Midbrain (tissue), 1 donor: Measurements from ENCODE around the gene NPPB.

Experiments used
- DNase-seq: peaks from one replicate; lab custom pipeline; 2025; lab: John Stamatoyannopoulos, UW

NPPB gene

GRCh38 chr1:11833497-11833896 lies 25.2 kb downstream of the NPPB start:
- DNase-seq, result no peak

DNA sequence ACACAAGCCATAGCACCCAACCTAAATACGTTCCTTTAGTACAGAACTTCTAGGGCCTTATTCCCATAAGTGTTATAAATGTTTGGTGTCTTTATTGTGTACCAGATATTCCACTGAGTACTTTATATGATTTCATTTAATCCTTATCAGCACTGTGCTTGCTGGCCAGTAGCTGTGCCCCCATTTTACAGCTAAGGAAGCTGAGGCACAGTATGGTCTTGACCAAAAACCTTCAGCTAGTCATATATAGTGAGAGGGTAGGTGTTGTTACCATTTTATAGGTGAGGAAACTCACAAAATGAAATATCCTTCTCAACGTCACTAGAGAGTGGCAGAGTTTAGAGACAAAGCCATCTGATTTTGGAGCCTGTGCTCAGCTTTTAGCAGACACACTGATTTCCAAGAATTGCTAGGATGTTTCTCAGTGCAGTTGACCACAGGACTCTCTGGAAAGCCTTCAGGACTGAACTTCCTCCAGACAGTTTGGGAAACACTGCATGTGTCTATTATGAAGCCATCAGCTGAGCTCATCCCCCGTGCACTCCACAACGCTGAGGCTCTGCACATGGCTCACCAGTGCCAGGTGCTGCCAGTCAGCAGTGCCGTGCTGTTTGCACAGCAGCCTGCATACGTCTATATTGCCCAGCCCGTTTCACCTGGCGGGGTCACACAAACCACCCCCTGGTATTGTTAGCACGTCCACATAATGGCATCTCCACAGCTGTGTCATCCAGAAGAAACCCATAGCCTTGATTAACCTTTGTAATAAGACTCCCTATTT lies 26.6 kb downstream of the NPPB start:
- DNase-seq, result no peak

- DNase-seq, result no peak
These were observed 30.2 kb downstream of the NPPB start for GRCh38 chr1:11828511-11828910.

GRCh38 chr1:11826946-11827345 lies 31.8 kb downstream of the NPPB start:
- DNase-seq, result no peak

DNA sequence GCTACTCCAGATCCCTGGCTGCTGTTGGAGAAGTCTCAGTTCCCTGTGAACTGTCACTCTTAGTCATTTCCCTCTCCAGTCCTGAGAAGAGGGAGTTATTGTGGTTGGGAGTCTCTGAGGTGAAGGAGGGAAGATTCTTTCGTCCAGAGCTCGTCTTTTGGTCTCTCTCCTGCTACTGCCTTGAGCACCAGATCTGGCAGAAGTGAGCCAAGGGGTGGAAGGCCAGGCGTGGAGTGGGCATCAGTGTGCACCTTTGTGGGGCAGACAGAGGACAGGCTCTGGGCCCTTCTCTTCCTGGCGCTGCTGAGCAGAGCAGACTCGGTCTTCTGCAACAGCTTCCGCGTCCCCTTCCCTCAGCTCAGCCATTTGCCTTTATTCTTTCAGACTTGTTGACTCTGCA lies 33.6 kb downstream of the NPPB start:
- DNase-seq, result no peak

GRCh38 chr1:11823366-11824137 lies 35.2 kb downstream of the NPPB start:
- DNase-seq, result no peak

GRCh38 chr1:11822091-11822490 lies 36.7 kb downstream of the NPPB start:
- no peak for DNase-seq

DNA sequence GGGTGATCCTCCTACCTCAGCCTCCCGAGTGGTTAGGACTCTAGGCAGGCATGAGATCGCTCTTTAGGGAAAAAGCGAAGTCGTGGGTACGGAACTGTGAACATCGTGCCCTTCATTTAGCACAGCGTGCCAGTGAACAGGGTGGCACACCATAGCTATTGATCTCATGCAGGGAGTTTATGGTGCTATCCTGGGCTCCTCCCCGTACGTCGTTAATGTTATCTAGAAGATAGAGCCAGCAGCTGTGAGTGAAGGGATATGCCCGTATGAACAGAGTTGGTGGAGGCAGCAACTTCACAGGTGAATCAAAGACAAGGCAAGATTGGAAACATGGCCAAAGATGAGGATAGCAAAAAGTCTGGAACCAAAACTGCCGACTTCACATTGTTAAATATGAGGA lies 41.6 kb downstream of the NPPB start:
- no peak for DNase-seq

DNA sequence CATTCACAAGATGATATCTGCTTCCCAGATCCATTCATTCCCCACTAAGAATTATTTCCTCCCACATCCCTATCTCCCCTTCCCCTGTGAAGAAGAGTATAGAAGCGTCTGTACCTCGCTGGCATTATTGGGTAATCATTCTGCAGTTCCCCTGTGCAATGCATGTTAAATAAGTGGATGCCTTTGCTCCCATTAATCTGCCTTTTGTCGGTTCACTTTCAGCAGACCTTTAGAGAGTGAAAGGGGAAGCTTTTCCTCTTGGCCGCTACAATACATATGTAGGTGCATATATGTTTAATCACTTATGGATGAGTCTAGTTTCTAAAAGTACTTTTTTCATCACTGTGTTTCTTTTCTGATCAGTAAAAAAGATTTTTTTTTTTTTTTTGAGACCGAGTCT lies 45.7 kb downstream of the NPPB start:
- DNase-seq, result no peak
